ENCODE measurements around the gene ALG10.
"Not testable (repeated sequence)": the region's sequence is repeated elsewhere in the genome, so short reads cannot be mapped to it uniquely, and the experiment has no call there.

ALG10 gene

GRCh38 chr12:34022079-34022830, at the start of gene ALG10:
Gene ALG10 (plus strand): TSS chr12:34022496. CDS start chr12:34022600, 104 bp downstream.
- DNase-seq (ENCODE audit: insufficient read length, low spot score) (peak; percentile 14), FAIRE-seq (no peak)
- TF ChIP-seq CTCF (IDR thresholded peaks at IDR 0.05; ENCODE audit: insufficient read depth, missing control alignments): peak; percentile 69

GRCh38 chr12:33972884-33973283, 49.4 kb upstream of the ALG10 start:
- FAIRE-seq; DNase-seq (ENCODE audit: insufficient read length, low spot score): not testable (repeated sequence)

- no peak for TF ChIP-seq CTCF (IDR thresholded peaks at IDR 0.05; ENCODE audit: insufficient read depth, missing control alignments)
- DNase-seq (ENCODE audit: insufficient read length, low spot score): no peak
- FAIRE-seq: no peak
Observed at GRCh38 chr12:33977887-33978286, 44.4 kb upstream of the ALG10 start.

GRCh38 chr12:33988197-33988805, 34.0 kb upstream of the ALG10 start:
- no peak for TF ChIP-seq CTCF (IDR thresholded peaks at IDR 0.05; ENCODE audit: insufficient read depth, missing control alignments)
- FAIRE-seq: no peak
- DNase-seq (ENCODE audit: insufficient read length, low spot score): no peak

- DNase-seq (ENCODE audit: insufficient read length, low spot score) (no peak), FAIRE-seq (no peak)
- no peak for TF ChIP-seq CTCF (IDR thresholded peaks at IDR 0.05; ENCODE audit: insufficient read depth, missing control alignments)
Observed at GRCh38 chr12:33988913-33989312, 33.4 kb upstream of the ALG10 start.

GRCh38 chr12:33994857-33995808, 27.2 kb upstream of the ALG10 start:
- no peak for TF ChIP-seq CTCF (IDR thresholded peaks at IDR 0.05; ENCODE audit: insufficient read depth, missing control alignments)
- no peak for DNase-seq (ENCODE audit: insufficient read length, low spot score)
- FAIRE-seq: no peak

- FAIRE-seq; DNase-seq (ENCODE audit: insufficient read length, low spot score): not testable (repeated sequence)
Observed at GRCh38 chr12:34008835-34009234, 13.5 kb upstream of the ALG10 start.
